ENCODE measurements around the gene PTPRT.

GRCh38 chr20:42862446-42862845 is 327.3 kb downstream of the PTPRT start:
- no peak for TF ChIP-seq SP1 (IDR thresholded peaks at IDR 0.05)
- TF ChIP-seq L3MBTL2 (conservative IDR thresholded peaks at IDR 0.05): no peak
- TF ChIP-seq FOXA1 (IDR thresholded peaks at IDR 0.05): no peak
- no peak for TF ChIP-seq PKNOX1 (IDR thresholded peaks at IDR 0.05)
- no peak for TF ChIP-seq LEF1 (IDR thresholded peaks at IDR 0.05; ENCODE audit: borderline replicate concordance)
- no peak for TF ChIP-seq ARNT (IDR thresholded peaks at IDR 0.05)
- TF ChIP-seq CTBP1 (IDR thresholded peaks at IDR 0.05; ENCODE audit: borderline replicate concordance): no peak
- no peak for TF ChIP-seq FOXM1 (IDR thresholded peaks at IDR 0.05; ENCODE audit: borderline replicate concordance)
- TF ChIP-seq BHLHE40 (IDR thresholded peaks at IDR 0.05; ENCODE audit: borderline replicate concordance): no peak
- TF ChIP-seq ELF4 (IDR thresholded peaks at IDR 0.05): no peak
- TF ChIP-seq SUZ12 (IDR thresholded peaks at IDR 0.05): no peak
- TF ChIP-seq FOXK2 (IDR thresholded peaks at IDR 0.05): no peak
- no peak for TF ChIP-seq NFRKB (IDR thresholded peaks at IDR 0.05)
